C4-2B (cell line): ENCODE measurements around the gene GNPTAB.
A peak's percentile ranks its signal among the peaks of the same experiment; 100 is the strongest.

Experiments used
- H3K27ac ChIP-seq: fragments of 450-650 bp; 2 replicates; pipeline ENCODE4 v1.5.1; 2017
- CTCF ChIP-seq: fragments of 450-650 bp; conservative IDR thresholded peaks from 2 replicates; pipeline ENCODE4 v1.5.1; 2017; ENCODE audit warnings: mild to moderate bottlenecking
- ZFX ChIP-seq: fragments of 450-650 bp; IDR thresholded peaks from 2 replicates; pipeline ENCODE4 v1.6.1; 2017

GNPTAB gene

GRCh38 chr12:101841069-101841468, 10.3 kb upstream of the GNPTAB start:
- TF ChIP-seq CTCF (no peak), ZFX (no peak)

GRCh38 chr12:101839324-101840283, 8.8 kb upstream of the GNPTAB start:
- H3K27ac ChIP-seq, result no peak overlapping the region
- TF ChIP-seq ZFX, result no peak
- peak; percentile 92 for TF ChIP-seq CTCF

More at GRCh38 chr12:101841069-101841468, 10.3 kb upstream of the GNPTAB start:
- H3K27ac ChIP-seq, result no peak overlapping the region

- TF ChIP-seq CTCF, result no peak
- TF ChIP-seq ZFX, result no peak
- H3K27ac ChIP-seq, result no peak overlapping the region
These were observed 8.0 kb upstream of the GNPTAB start for GRCh38 chr12:101838628-101839323.

- TF ChIP-seq ZFX (no peak), CTCF (no peak)
These were observed 1.3 kb upstream of the GNPTAB start for GRCh38 chr12:101832030-101832429.

GRCh38 chr12:101829639-101830366, 956 bp downstream of the GNPTAB start:
- H3K27ac ChIP-seq, result peak overlapping the region; percentile 84
- no peak for TF ChIP-seq ZFX
- TF ChIP-seq CTCF, result no peak

More at GRCh38 chr12:101832030-101832429, 1.3 kb upstream of the GNPTAB start:
- no peak overlapping the region for H3K27ac ChIP-seq

- no peak for TF ChIP-seq ZFX
- no peak for TF ChIP-seq CTCF
- peak overlapping the region; percentile 41; the same call in 1 of the 2 replicates for H3K27ac ChIP-seq
These were observed 2.1 kb downstream of the GNPTAB start for GRCh38 chr12:101828463-101829196.
